HG03342 (cell line): ENCODE results near the gene AKAP13.
A peak's percentile ranks its signal among the peaks of the same experiment; 100 is the strongest.
"Not testable (repeated sequence)": the region's sequence is repeated elsewhere in the genome, so short reads cannot be mapped to it uniquely, and the experiment has no call there.

ENCODE experiments used
- ATAC-seq: cut with Tn5 transposase; IDR thresholded peaks from one replicate; pipeline ENCODE4 v1.9.1; 2021; ENCODE audit warnings: mild to moderate bottlenecking, moderate library complexity; ENCODE audit not compliant: unreplicated experiment

The AKAP13 gene

DNA sequence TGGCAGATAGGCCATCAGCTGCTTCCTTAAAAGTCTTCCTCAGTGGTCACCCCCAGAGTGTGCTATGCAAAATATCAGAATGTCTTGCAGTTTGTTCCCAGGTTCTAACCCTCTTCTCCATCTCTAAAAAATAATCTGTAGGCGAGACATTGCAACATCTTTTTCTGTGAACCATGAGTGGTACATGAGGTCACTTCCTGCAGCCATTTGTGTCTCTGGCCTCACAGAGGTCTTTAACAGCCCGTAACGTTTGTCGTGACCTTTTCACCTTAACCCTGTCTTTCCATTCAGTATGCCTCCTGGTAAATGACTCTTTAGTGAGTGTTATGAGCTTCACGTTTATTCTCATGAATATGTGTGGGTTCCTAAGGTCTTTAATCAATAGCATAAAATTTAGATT is 269.0 kb downstream of the AKAP13 start:
- no peak for ATAC-seq

DNA sequence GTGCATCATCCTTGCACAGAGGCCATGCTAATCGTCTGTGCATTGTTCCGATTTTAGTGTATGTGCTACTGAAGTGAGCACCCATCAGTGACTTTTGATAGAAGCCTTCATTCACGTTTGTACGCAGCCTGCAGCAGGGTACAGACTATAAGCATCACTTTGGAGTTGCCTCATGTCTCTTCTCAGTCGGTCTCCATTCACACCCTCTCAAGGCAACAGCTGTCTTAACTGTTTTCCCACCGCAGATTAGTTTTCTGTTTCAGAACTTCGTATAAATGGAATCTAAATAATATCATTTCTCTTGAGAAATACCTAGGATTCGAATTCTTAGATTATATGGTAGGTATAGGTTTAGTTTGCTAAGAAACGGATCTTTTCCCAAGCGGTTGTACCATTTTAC is 271.1 kb downstream of the AKAP13 start:
- ATAC-seq = no peak

DNA sequence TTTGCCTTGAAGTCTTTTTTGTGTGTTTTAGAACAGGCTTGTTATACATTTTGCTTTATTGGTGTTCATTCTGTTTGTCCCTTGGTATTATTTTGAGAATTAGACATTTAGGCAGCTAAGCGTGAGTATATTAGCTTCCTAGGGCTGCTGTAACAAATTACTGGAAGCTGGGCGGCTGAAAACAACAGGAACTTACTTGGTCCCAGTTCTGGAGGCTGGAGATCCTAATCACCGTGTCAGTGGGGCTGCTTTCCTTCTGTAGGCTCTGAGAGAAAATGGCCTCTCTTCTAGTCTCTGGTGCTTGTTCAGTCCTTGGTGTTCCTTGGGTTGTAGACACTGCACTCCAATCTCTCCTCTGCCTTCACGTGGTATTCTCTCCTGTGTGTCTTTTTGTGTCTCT is 272.1 kb downstream of the AKAP13 start:
- ATAC-seq = no peak

DNA sequence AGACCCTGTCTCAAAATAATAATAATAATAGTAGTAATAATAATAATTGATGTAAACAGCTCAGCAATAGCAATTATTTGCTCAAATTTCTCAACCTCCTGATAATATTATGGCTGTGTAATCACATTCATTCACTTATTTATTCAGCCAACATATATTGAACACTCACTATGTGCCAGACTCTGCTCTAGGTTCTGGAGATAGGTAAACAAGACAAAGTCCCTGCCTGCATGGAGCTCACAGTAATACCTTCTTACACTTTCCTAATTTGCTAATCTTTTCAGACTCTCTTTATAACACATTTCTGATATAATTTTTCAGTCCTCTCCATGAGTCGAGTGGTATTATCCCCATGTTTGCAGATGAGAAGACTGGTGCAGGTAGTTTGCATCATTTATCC is 276.7 kb downstream of the AKAP13 start:
- ATAC-seq = no peak

DNA sequence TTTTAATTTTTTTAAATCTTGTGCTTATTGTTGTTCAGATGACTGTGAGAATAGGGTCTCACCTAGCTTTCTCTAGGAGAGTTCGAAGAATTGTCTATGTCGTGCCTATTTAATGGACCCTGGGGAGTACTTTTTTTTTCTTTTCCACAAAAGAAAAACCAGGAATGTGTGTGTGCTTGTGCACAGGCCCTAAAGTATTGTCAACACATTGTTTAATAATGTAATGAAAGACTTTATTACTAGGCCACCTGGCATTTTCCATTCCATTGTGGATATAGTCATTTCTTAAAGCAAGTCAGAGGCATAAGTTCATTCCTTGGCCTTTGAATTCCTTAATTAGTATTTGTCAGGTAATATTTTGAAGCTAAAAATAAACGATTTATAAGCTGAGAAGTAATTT is 278.4 kb downstream of the AKAP13 start:
- ATAC-seq = no peak

DNA sequence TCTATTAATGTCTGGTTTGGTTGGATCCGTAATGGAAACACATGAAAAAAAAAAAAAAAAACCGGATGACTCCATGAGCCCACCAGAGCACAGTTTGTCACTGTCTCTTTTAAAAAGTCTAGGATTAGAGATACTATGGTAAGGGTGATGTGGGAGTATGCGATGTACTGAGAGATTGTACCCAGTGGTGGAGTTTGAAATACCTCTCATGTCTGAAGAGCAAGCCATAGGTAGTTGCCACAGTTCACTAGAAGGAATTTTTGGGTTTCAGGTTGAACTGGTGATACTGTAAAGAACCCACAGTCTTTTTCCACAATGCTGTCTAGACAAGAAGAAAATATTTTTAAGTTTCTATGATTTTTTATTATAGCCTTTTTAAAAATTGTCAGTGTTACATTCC is 281.5 kb downstream of the AKAP13 start:
- no peak for ATAC-seq

DNA sequence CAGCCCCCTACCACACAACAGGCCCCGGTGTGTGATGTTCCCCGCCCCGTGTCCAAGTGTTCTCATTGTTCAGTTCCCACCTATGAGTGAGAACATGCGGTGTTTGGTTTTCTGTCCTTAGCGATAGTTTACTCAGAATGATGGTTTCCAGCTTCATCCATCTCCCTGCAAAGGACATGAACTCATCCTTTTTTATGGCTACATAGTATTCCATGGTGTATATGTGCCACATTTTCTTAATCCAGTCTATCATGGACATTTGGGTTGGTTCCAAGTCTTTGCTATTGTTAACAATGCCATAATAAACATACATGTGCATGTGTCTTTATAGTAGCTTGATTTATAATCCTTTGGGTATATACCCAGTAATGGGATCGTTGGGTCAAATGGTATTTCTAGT is 285.3 kb downstream of the AKAP13 start:
- not testable (repeated sequence) for ATAC-seq

DNA sequence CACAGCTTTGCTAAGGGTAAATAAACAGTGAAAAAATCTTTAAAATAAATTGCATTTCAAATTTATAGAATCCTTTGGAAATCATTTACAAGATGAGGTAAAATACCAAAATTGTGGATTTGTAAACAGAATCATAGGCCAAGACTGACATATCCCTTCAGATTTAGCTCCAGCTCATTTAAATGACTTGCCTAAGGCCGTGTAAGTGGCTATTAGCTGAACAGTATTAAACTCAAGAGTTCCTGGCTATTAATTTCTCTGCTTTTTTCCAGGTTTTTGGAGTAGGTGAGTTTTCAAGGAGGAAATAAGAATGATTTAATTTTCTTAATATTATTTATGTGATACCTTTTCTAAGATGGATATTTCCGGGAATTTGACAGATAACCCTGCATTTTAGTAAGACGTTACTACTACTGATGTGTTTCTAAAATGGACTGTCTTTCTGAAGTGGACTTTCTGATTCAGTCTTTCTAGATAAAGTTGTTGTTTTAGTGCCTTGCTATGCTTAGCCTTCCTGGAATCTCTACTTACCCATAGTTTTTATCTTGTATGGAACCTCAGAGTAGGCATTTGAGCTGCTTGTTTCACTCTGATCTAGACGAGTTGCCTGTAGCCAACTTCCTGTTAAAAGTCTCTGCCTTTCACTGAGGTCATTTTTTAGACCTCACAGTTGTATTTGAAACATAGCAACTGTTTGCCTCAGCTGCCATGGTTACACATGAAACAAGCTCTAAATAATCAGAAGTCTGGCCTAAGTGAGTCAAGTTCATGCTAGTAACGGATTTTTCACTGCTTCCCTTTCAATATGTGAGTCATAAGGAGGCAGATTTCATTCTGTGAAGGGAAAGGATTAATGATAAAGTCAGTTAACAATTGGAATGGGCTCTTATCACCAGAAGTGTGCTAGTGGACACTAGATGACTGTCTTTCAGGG is 287.4 kb downstream of the AKAP13 start:
- ATAC-seq = peak; percentile 94

DNA sequence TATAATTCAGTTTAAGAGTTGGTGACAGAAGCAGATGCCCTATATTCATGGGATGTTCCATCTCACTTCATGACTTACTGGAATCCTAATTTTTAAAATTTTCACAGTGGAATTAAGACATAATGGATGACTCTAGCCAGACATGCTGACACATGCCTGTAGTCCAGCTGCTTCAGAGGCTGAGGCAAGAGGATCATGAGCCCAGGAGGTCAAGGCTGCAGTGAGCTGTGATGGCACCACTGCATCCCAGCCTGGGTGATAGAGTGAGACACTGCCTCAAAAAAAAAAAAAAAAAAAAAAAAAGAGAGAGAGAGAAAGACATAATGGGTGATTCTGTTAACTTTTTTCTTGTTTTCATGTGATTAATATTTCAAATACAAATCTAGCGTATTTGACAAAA is 290.8 kb downstream of the AKAP13 start:
- no peak for ATAC-seq

DNA sequence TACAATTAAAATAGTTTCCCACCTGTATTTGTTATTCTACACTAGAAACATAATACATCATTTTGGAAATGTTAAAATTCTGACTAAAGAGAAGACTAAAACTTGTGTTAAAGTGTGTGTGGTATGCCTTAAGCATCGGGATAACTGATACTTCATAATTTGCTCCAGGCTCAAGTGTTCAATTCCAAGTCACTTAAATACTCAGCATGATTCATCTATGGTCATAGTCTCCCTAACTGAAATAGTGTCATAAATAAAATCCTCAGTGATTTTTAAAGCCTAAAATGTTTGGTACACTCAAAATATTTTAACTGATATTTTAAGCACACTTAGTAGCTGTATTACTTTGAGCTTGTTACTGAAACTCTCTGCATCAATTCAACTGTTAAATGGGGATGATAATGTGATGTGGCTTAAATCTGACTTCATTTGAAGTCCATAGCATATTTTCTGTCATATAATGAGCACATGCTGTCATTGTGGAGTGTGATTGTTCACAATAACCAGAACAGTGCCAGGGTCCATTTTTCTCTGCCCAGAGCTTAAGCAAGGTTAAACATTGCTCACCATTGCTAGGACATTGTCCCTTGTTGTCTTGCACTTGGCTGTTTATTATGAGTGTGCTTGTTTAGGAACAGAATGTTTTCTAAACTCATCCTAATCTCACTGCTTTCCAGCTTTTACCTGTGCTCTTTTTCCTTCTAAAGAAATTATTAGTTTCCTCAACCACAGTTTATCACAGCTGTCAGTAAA is 292.1 kb downstream of the AKAP13 start:
- no peak for ATAC-seq

DNA sequence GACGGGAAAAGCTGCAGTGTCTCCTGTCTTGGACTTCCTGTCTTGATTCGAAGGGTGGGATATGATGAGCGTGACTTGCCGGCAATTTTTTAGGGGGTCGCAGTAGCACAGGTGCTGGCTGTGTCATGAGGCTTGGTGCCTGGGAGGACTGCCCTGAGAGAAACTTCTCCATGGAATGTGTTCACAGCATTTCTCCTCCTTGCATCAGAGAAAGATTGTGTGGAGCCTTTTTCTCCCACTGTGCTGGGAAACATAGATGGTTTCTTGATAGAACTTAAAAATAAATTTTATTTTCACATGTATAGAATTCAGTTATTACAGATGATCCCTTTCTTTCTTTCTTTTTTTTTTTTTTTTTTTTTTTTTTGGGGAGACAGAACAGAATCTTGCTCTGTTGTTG is 292.9 kb downstream of the AKAP13 start:
- ATAC-seq = no peak

DNA sequence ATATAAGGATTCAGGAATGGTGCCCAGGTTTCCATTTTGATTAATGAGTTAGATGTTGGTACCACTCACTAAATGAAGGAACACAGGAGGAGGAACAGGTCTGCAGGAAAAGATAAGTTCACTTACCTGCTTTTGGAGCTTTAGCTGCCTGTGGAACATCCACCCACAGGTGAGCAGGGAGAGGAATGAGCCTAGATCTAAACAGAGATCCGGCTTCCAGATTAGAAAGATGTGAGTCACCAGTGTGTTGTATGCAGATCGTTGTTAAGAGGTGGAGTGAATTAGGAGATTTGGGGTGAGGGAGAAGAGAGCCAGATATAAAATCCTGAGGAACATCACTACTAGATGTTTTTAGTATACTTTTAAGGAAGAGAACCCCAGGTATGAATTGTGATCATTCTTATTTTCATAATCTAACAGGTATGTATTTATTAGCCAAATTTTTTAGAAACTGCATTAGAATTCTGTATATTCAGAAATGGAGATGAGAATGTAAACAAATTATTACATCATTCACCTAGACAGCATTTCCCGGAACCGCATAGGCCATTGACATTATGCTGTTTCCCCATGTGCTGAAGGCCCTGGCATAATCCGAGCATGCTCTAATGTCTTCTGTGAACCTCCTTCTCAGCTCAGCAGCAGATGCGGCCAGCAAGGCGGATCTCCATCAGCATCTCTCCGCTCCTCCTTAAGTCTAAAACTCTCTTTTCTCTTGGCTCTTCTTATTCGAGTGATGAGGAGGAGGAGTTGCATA is 296.1 kb downstream of the AKAP13 start:
- no peak for ATAC-seq

DNA sequence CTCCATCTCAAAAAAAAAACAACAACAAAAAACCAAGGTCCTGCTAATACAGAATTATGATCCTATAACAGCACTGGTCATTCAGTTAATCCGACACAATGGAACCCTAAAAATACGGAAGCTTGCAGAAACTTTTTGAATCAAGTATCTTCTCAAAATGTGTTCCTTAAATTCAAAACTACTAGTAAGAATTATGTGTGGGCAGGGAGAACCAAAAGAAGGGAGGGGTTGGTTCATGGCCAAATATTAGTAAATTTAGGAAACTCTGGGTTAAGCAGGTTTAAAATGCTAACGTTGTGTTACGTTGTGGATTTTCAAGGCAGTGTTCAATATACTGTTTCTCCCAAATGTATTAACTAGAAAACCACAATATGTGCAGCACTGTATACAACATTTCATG is 298.8 kb downstream of the AKAP13 start:
- no peak for ATAC-seq

DNA sequence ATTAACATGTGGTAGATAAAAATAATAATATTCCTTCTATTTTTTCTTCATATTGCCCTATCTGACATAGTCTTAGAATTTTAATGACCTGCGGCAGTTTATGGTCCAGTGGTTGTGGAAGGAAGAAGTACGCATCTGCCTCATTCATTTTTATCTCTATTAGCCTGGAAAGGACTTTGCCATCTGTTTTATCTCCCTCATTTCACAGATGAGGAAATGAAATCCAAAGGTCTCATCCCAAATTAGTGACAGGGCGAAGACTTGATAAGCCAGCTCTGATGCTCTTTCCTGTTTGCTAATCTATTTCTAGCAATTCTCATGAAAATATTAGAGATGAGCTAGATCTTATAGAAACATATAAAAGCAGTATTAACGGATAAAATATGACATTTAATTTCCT is 301.0 kb downstream of the AKAP13 start:
- no peak for ATAC-seq

DNA sequence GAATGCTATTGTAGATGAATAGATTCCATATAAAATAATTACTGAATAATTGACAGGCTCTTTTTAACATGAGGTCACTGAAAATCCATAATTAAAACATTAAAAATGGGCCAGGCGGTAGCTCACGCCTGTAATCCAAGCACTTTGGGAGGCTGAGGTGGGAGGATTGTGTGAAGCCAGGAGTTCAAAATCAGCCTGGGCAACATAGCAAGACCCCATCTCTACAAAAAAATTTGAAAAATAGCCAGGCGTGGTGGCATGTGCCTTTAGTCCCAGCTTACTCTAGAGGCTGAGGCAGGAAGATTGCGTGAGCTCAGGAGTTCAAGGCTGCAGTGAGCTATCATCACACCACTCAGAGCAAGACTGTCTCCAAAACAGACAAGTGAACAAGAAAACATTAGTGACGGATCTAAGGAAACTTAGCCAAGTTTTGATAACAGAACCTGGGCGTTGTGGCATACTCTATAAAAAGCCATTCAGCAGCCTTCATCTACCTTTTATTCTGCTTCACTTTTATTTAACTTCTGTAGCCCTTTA is 303.8 kb downstream of the AKAP13 start:
- no peak for ATAC-seq

DNA sequence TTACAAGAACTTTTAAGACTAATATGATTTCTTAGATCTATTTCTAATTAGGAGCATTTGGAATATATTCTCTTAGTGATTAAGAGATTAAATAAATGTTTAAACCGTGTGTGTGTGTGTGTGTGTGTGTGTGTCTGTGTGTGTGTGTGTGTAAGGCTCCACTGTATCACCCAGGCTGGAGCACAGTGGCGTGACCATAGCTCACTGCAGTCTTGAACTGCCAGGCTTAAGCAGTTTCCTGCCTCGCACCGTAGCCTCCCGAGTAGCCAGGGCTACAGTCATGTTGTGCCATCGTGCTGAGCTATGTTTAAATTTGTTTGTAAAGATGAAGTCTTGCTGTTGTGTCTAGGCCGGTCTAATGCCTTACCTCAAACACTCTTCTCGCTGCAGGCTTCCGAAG is 305.0 kb downstream of the AKAP13 start:
- ATAC-seq = no peak

DNA sequence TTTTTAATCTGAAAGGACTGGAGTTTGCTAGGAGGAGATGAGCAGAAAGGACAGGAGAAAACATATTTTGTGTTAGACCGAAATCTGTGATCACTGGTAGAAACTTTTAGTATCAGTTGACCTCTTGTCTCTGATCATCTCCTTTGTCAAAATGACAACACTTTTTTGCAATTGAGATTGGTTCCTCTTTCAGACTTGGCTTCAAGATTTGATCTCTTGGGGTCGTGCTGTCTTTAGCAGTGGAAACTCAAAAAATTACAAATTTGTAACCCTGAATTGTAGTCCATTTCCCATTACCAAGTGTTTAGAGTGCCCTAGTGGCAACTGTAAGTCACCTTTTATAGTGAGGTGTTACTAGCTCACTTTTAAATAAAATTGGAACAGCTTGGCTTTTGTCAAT is 306.9 kb downstream of the AKAP13 start:
- ATAC-seq = no peak

DNA sequence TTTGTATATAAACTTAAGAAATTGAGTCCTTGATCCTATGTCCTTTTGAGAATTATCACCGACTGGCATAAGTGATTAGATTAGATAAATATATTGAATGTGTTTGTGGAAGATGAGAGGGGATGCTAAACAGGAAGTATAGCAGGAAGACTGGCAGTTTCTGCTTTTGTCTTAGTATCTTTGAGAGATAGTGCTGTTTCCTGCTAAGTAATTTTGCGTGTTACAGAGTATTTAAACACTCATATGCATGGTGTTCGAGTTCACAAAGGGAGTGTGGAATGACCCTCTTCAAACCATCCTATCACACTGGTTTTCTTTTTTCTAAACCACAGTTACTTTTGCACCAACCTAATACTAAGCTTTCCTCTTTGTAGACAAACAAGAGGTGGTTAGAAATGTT is 308.3 kb downstream of the AKAP13 start:
- ATAC-seq = no peak

DNA sequence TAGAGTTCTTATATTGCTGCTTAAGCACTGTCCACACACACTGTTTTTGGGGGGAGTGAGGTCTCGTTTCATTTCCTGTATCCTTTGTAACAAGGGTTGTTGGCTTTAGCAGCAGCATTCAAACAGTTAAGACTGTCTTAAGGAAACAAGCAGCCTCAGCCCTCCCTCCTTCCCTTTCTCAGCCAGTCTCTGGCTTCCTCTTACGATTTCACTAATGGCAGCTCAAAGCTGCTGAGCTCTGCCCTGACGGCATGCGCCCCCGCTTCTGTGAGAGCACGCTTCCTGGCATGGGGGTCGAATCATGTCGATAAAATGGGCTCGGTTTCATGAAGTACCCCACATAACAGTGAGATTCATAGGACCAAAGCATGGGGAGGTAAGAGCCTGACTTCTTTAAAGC is 309.3 kb downstream of the AKAP13 start:
- peak; percentile 37 for ATAC-seq

DNA sequence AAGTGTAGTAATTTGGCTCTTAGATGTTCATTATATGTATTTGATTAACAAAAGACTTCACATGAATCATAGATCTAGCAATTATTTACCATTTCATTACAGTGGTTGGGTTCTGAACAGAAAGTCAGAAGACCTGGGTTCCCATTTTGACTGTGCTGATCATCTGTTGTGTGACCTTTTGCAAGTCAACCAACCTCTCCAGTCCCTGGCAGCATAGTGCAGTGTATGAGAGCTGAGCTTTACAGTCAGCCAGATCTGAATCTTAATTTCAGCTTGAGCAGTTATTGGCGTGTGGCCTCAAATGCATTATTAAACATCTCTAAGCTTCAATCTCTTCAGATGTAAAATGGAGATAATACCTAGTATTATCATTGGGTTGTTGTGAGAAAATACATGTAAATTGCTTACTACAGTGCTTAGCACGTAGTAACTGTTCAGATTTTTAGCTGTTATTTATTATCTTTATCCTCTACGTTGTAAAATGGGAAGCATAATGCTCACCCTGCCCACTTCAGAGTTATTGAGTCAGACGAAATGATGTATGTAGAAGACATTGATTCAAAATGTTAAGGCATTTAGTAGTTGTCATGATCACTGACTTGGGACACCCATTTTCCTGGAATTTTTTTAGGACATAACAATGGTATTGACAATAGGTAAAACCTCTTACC is 310.3 kb downstream of the AKAP13 start:
- ATAC-seq = peak; percentile 45
